IPS DF 19.7 (cell line): ENCODE measurements around the gene ZNF618.
"Not testable (repeated sequence)": the region's sequence is repeated elsewhere in the genome, so short reads cannot be mapped to it uniquely, and the experiment has no call there.

ENCODE experiments used
- DNase-seq: peaks from one replicate; pipeline ENCODE4 v3.0.0-alpha.2; 2013; ENCODE audit warnings: low read depth, low spot score

The ZNF618 gene

GRCh38 chr9:113988385-113989016, 112.4 kb downstream of the ZNF618 start:
- DNase-seq = no peak

GRCh38 chr9:113989017-113989713, 113.1 kb downstream of the ZNF618 start:
- DNase-seq = no peak

GRCh38 chr9:113989714-113990569, 113.8 kb downstream of the ZNF618 start:
- no peak for DNase-seq

- DNase-seq = no peak
Observed at GRCh38 chr9:113990570-113990907, 114.4 kb downstream of the ZNF618 start.

GRCh38 chr9:113990975-113991471, 114.9 kb downstream of the ZNF618 start:
- DNase-seq = no peak

- DNase-seq = no peak
Observed at GRCh38 chr9:113991714-113992113, 115.6 kb downstream of the ZNF618 start.

- no peak for DNase-seq
Observed at GRCh38 chr9:113992276-113992951, 116.3 kb downstream of the ZNF618 start.

- no peak for DNase-seq
Observed at GRCh38 chr9:113992994-113993393, 116.9 kb downstream of the ZNF618 start.

GRCh38 chr9:113993838-113994540, 117.9 kb downstream of the ZNF618 start:
- no peak for DNase-seq

- DNase-seq = no peak
Observed at GRCh38 chr9:113995401-113995800, 119.3 kb downstream of the ZNF618 start.

GRCh38 chr9:113995963-113996362, 119.9 kb downstream of the ZNF618 start:
- DNase-seq = no peak

- DNase-seq = no peak
Observed at GRCh38 chr9:113996531-113997001, 120.5 kb downstream of the ZNF618 start.

- DNase-seq = not testable (repeated sequence)
Observed at GRCh38 chr9:113997064-113997463, 121.0 kb downstream of the ZNF618 start.

- no peak for DNase-seq
Observed at GRCh38 chr9:113997610-113998009, 121.5 kb downstream of the ZNF618 start.

GRCh38 chr9:113998114-113998513, 122.0 kb downstream of the ZNF618 start:
- no peak for DNase-seq

- no peak for DNase-seq
Observed at GRCh38 chr9:113998525-113999255, 122.6 kb downstream of the ZNF618 start.

- DNase-seq = no peak
Observed at GRCh38 chr9:113999256-114000062, 123.3 kb downstream of the ZNF618 start.

GRCh38 chr9:114000063-114000454, 124.0 kb downstream of the ZNF618 start:
- no peak for DNase-seq

- no peak for DNase-seq
Observed at GRCh38 chr9:114000671-114001409, 124.7 kb downstream of the ZNF618 start.
